ENCODE measurements around the gene HOXD13.

The HOXD13 gene

GRCh38 chr2:176136374-176137251 is 44.1 kb downstream of the HOXD13 start:
- H3K27ac ChIP-seq: no peak overlapping the region
- no peak for TF ChIP-seq CTCF (conservative IDR thresholded peaks at IDR 0.05)
- TF ChIP-seq ZFX (IDR thresholded peaks at IDR 0.05): no peak

DNA sequence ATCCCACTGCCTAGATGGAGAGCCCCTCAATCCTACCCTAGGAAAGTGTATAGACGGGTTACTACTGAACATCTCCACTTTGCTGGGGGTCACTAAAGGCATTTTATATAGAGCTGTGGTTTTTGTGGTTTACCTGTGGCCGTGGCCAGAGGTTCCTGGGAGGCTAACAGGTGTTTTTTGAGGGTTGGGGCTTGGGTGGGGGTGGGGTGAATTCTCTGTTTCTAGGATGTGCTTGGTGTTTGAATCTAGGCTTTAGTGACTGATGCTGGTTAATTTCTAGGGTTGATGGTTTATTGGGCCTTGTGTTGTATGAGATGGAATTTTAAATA is 44.7 kb downstream of the HOXD13 start:
- no peak overlapping the region for H3K27ac ChIP-seq
- TF ChIP-seq CTCF (conservative IDR thresholded peaks at IDR 0.05) (no peak), ZFX (IDR thresholded peaks at IDR 0.05) (no peak)

GRCh38 chr2:176137906-176138305 is 45.4 kb downstream of the HOXD13 start:
- no peak overlapping the region for H3K27ac ChIP-seq
- no peak for TF ChIP-seq ZFX (IDR thresholded peaks at IDR 0.05)
- no peak for TF ChIP-seq CTCF (conservative IDR thresholded peaks at IDR 0.05)

- H3K27ac ChIP-seq: no peak overlapping the region
- TF ChIP-seq ZFX (IDR thresholded peaks at IDR 0.05) (no peak), CTCF (conservative IDR thresholded peaks at IDR 0.05) (no peak)
These were observed 46.0 kb downstream of the HOXD13 start for GRCh38 chr2:176138526-176138922.

DNA sequence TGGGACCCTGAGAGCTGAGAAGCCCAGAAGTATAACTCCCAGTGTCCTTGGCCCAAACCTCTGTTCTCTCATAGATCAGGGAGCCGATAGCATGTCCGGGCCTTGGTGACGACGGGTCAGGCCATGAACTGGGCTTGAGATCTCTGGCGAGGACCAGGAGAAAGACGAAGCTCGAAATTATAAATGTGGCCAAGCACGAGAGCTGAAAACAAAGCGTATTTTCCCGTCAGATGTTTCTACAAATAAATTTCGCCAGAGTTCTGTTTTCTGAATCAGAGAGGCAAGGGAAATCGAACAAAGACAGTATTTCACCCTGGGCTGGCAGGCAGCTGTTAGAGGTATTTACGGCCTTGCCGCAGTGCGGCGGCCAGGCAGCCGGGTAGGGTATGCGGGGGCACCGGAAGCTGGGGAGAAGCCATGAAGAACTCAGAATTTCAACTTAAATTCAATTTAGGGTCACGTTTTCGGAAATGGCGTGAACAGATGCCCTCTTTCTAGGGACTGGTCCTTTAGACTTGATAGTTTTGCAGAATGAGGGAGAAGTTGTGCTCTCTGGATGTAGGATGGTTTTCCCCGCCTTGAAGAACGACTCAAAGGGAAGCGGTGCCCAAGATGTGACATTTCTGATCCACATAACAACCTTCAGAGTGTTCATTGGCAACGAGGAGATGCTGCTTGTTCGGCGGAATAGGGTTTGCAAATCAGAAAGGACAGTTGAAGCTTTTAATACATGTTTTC is 46.6 kb downstream of the HOXD13 start:
- TF ChIP-seq ZFX (IDR thresholded peaks at IDR 0.05) (no peak), CTCF (conservative IDR thresholded peaks at IDR 0.05) (no peak)
- H3K27ac ChIP-seq: no peak overlapping the region

- H3K27ac ChIP-seq: no peak overlapping the region
- no peak for TF ChIP-seq ZFX (IDR thresholded peaks at IDR 0.05)
- no peak for TF ChIP-seq CTCF (conservative IDR thresholded peaks at IDR 0.05)
These were observed 47.4 kb downstream of the HOXD13 start for GRCh38 chr2:176139661-176140512.
